Activated B cell treated with CpG ODN at 0.5 μM for 24 hours (primary cell): Measurements from ENCODE around the gene EYA3. TPM values are rescaled to one million over a fixed set of nuclear protein-coding genes. Genes with fewer than 3 reads are reported as not detected.
A peak's percentile ranks its signal among the peaks of the same experiment; 100 is the strongest.

Source experiments
- ATAC-seq: fragments of 200-7000 bp; cut with Tn5 transposase; one replicate; pipeline ENCODE4 v1.10.0; 2021; ENCODE audit warnings: low read depth, mild to moderate bottlenecking, moderate library complexity
- CTCF ChIA-PET: fragments of 350-600 bp; sonication (Branson Sonifier 250); formaldehyde crosslinking; loops from one replicate; lab custom pipeline; 2021; ENCODE audit warnings: antibody characterized with exemption; lab: Charles Lee
- POLR2A ChIA-PET: fragments of 350-600 bp; sonication (Branson Sonifier 250); formaldehyde crosslinking; loops from one replicate; lab custom pipeline; 2021; ENCODE audit warnings: antibody characterized with exemption; lab: Charles Lee
- DNase-seq: peaks from one replicate; pipeline ENCODE4 v3.0.0; 2022
- H3K27ac Mint-ChIP-seq: one replicate; pipeline ENCODE4 v1.8.0; 2020; ENCODE audit warnings: mixed read lengths
- H3K27me3 Mint-ChIP-seq: one replicate; pipeline ENCODE4 v1.8.0; 2021; ENCODE audit warnings: mixed read lengths
- H3K36me3 Mint-ChIP-seq: one replicate; pipeline ENCODE4 v1.8.0; 2021; ENCODE audit warnings: low read depth, mixed read lengths
- H3K4me1 Mint-ChIP-seq: one replicate; pipeline ENCODE4 v1.8.0; 2021; ENCODE audit warnings: mixed read lengths
- H3K4me3 Mint-ChIP-seq: one replicate; pipeline ENCODE4 v1.8.0; 2020; ENCODE audit warnings: mild to moderate bottlenecking, mixed read lengths
- H3K9me3 Mint-ChIP-seq: one replicate; pipeline ENCODE4 v1.8.0; 2020; ENCODE audit warnings: mixed read lengths
- CTCF ChIP-seq: fragments of 200-600 bp; IDR thresholded peaks from one replicate; pipeline ENCODE4 v1.8.0; 2022; ENCODE audit warnings: antibody characterized with exemption, mild to moderate bottlenecking
- intact Hi-C: fragments of 100-400 bp; cut with micrococcal nuclease; formaldehyde crosslinking; loops from one replicate; pipeline ENCODE4 v1.15.1; 2024
- total RNA-seq: library from RNA; stranded (reverse); gene quantifications from 2 replicates; pipeline ENCODE4 v1.2.3, GENCODE V29; 2022

EYA3 gene
- total RNA-seq, 1 donor from 2014 or later: 31.0 TPM

GRCh38 chr1:28113242-28113572 lies 24.8 kb upstream of the EYA3 start:
- no peak for DNase-seq
- Mint-ChIP-seq H3K4me3 (no peak overlapping the region), H3K9me3 (no peaks in the 10 kb centered on the region), H3K36me3 (no peaks in the 10 kb centered on the region), H3K4me1 (peaks cover 27% of the 10 kb centered on the region), H3K27ac (no peak overlapping the region), H3K27me3 (no peaks in the 10 kb centered on the region)
- TF ChIP-seq CTCF: no peak
- CTCF ChIA-PET: interaction anchor here (1.5 to 2.1 kb wide), 2 partner anchors 22 to 95 kb away, joined by 6 to 8 read pairs; no protein-coding TSS in a partner anchor
- POLR2A ChIA-PET: no interaction called here
- ATAC-seq: no peak
- intact Hi-C loops: no loop called here

GRCh38 chr1:28112388-28113241 lies 24.2 kb upstream of the EYA3 start:
- no peak overlapping the region for H3K27ac Mint-ChIP-seq
- H3K4me3 Mint-ChIP-seq: no peak overlapping the region
- no peak for ATAC-seq

GRCh38 chr1:28111157-28111556 lies 22.7 kb upstream of the EYA3 start:
- no peak for DNase-seq
- Mint-ChIP-seq H3K9me3 (no peaks in the 10 kb centered on the region), H3K27me3 (no peaks in the 10 kb centered on the region), H3K36me3 (no peaks in the 10 kb centered on the region), H3K27ac (peak overlapping the region; percentile 57), H3K4me3 (peak overlapping the region; percentile 9), H3K4me1 (peaks cover 27% of the 10 kb centered on the region)
- peak; percentile 80 for ATAC-seq
- intact Hi-C loops: loop anchor here (2.0 kb wide), 2 partner anchors 20 to 66 kb away; partner anchors contain the start of gene PTAFR
- POLR2A ChIA-PET: interaction anchor here (0.5 kb wide), 1 partner anchor 21 kb away, joined by 5 read pairs; no protein-coding TSS in a partner anchor
- no peak for TF ChIP-seq CTCF
- CTCF ChIA-PET: interaction anchor here (2.1 kb wide), 1 partner anchor 20 kb away, joined by 8 read pairs; no protein-coding TSS in a partner anchor

More at GRCh38 chr1:28112388-28113241, 24.2 kb upstream of the EYA3 start:
- H3K36me3 Mint-ChIP-seq: no peaks in the 10 kb centered on the region
- peaks cover 27% of the 10 kb centered on the region for H3K4me1 Mint-ChIP-seq
- ChIA-PET CTCF (interaction anchor here (1.5 to 2.1 kb wide), 2 partner anchors 22 to 96 kb away, joined by 6 to 8 read pairs; no protein-coding TSS in a partner anchor), POLR2A (interaction anchor here (0.7 kb wide), 1 partner anchor 33 kb away, joined by 3 read pairs; no protein-coding TSS in a partner anchor)
- H3K9me3 Mint-ChIP-seq: no peaks in the 10 kb centered on the region
- TF ChIP-seq CTCF: no peak
- H3K27me3 Mint-ChIP-seq: no peaks in the 10 kb centered on the region
- intact Hi-C loops: no loop called here
- no peak for DNase-seq

GRCh38 chr1:28110555-28110954 lies 22.1 kb upstream of the EYA3 start:
- no peak overlapping the region for H3K27ac Mint-ChIP-seq

More at GRCh38 chr1:28110555-28110954, 22.1 kb upstream of the EYA3 start:
- no peak overlapping the region for H3K4me3 Mint-ChIP-seq
- ATAC-seq (no peak), DNase-seq (no peak)
- H3K9me3 Mint-ChIP-seq: no peaks in the 10 kb centered on the region
- peaks cover 27% of the 10 kb centered on the region for H3K4me1 Mint-ChIP-seq
- ChIA-PET POLR2A (interaction anchor here (0.5 to 1.3 kb wide), 2 partner anchors 22 to 66 kb away, joined by 3 to 5 read pairs; partner anchors contain the start of gene PTAFR), CTCF (interaction anchor here (1.3 kb wide), 1 partner anchor 19 kb away, joined by 4 read pairs; no protein-coding TSS in a partner anchor)
- no peak for TF ChIP-seq CTCF
- H3K36me3 Mint-ChIP-seq: no peaks in the 10 kb centered on the region
- H3K27me3 Mint-ChIP-seq: no peaks in the 10 kb centered on the region
- intact Hi-C loops: loop anchor here (2.0 kb wide), 2 partner anchors 20 to 66 kb away; partner anchors contain the start of gene PTAFR
